Dermis microvascular lymphatic vessel endothelial cell (primary cell): ENCODE data around the gene VCL. TPM values are rescaled to one million over a fixed set of nuclear protein-coding genes. Genes with fewer than 3 reads are reported as not detected.
A peak's percentile ranks its signal among the peaks of the same experiment; 100 is the strongest.

Experiments
- DNase-seq, 2 donors: peaks; one replicate each; pipeline versions ENCODE4 v3.0.0 to v3.0.0-alpha.2; 2010; ENCODE audit warnings: low read depth in 2 of 2
- total RNA-seq: library from RNA; depleted of rRNA; stranded (reverse); fragments of >200 nt; gene quantifications from 2 replicates; pipeline ENCODE4 v1.2.1, GENCODE V29; 2014

The VCL gene
- total RNA-seq, 1 donor from 2014 or later: 71.2 TPM

GRCh38 chr10:74150204-74150989 is 152.5 kb downstream of the VCL start, which contains the start of gene AP3M1:
Gene AP3M1 (minus strand): TSS chr10:74150828. CDS start chr10:74138379, 12,449 bp downstream.
- no peak for DNase-seq

- DNase-seq: peak; percentile 97 to 99
Observed at GRCh38 chr10:74150990-74151878, 153.3 kb downstream of the VCL start, which contains the start of gene ADK. Gene ADK (plus strand): TSS chr10:74151221. CDS start chr10:74151279, 58 bp downstream.

- DNase-seq: no peak
Observed at GRCh38 chr10:74151879-74152722, 154.2 kb downstream of the VCL start.

GRCh38 chr10:74153123-74153522 is 155.2 kb downstream of the VCL start:
- no peak for DNase-seq

- no peak for DNase-seq
Observed at GRCh38 chr10:74153676-74154075, 155.8 kb downstream of the VCL start.

GRCh38 chr10:74156919-74157289 is 159.0 kb downstream of the VCL start:
- DNase-seq: no peak

GRCh38 chr10:74160013-74160412 is 162.1 kb downstream of the VCL start:
- no peak for DNase-seq

GRCh38 chr10:74163319-74164068 is 165.6 kb downstream of the VCL start:
- DNase-seq: no peak

GRCh38 chr10:74164716-74165529 is 167.0 kb downstream of the VCL start:
- DNase-seq: no peak

- DNase-seq: peak in 1 of 2 donors; percentile 58
Observed at GRCh38 chr10:74165530-74165901, 167.6 kb downstream of the VCL start.

GRCh38 chr10:74167443-74167842 is 169.5 kb downstream of the VCL start:
- no peak for DNase-seq

Other genes with a start within 250 kb of the VCL start
- 18.1 and 25.3 TPM in 2 replicates for gene CHCHD1, start 216.1 kb upstream of the VCL start, total RNA-seq
- gene ZSWIM8, start 212.5 kb upstream of the VCL start, total RNA-seq: 37.7 and 55.0 TPM in 2 replicates
- 3.7 and 7.6 TPM in 2 replicates for gene NDST2, start 186.5 kb upstream of the VCL start, total RNA-seq
- gene CAMK2G, start 123.6 kb upstream of the VCL start, total RNA-seq: 20.9 and 24.8 TPM in 2 replicates
- gene PLAU, start 87.0 kb upstream of the VCL start, total RNA-seq: 7.0 and 11.8 TPM in 2 replicates
- 29.3 and 31.7 TPM in 2 replicates for gene AP3M1, start 152.7 kb downstream of the VCL start, total RNA-seq
- 8.9 and 19.0 TPM in 2 replicates for gene ADK, start 153.1 kb downstream of the VCL start, total RNA-seq